ENCODE measurements around the gene TRIM65. TPM values are rescaled to one million over a fixed set of nuclear protein-coding genes. Genes with fewer than 3 reads are reported as not detected.

Gene TRIM65
- total RNA-seq, 1 experiment from 2014 or later: 23.1 TPM

GRCh38 chr17:75856062-75856756 is 40.5 kb downstream of the TRIM65 start:
- Mint-ChIP-seq H3K36me3 (ENCODE audit: insufficient read depth, unreplicated experiment) (no peaks in the 10 kb centered on the region), H3K27ac (ENCODE audit: unreplicated experiment) (no peak overlapping the region), H3K27me3 (ENCODE audit: insufficient read depth, unreplicated experiment) (no peaks in the 10 kb centered on the region), H3K9me3 (ENCODE audit: unreplicated experiment) (no peaks in the 10 kb centered on the region), H3K4me3 (ENCODE audit: unreplicated experiment) (no peak overlapping the region), H3K4me1 (ENCODE audit: low read depth, unreplicated experiment) (peaks cover 12% of the 10 kb centered on the region)
- H3K36me3 ChIP-seq (ENCODE audit: control insufficient read depth, insufficient read depth, low read length): no peaks in the 10 kb centered on the region
- ChIA-PET CTCF (interaction anchor here (0.6 to 3.0 kb wide), 12 partner anchors 10 to 200 kb away, joined by 3 to 34 read pairs (median 7); partner anchors contain the start of genes TRIM47 and TRIM65), POLR2A (interaction anchor here (1.0 to 3.2 kb wide), 6 partner anchors 40 to 215 kb away, joined by 3 to 37 read pairs (median 6); partner anchors contain the start of genes GALK1 and TRIM65)
- H3K4me3 ChIP-seq (ENCODE audit: low read depth, low read length): peak overlapping the region; percentile 85
- H3K4me1 ChIP-seq: peaks cover 6% of the 10 kb centered on the region
- BruUV-seq (replicated peaks): TSS peak; percentile 84
- intact Hi-C loops (cut with micrococcal nuclease; ENCODE audit: unreplicated experiment): no loop called here
- no peaks in the 10 kb centered on the region for H3K9me3 ChIP-seq
- peak in 1 of 2 experiments; percentile 50 for DNase-seq
- peak in 1 of 2 experiments; percentile 20 for TF ChIP-seq CTCF (IDR thresholded peaks at IDR 0.05; ENCODE audit: insufficient read depth in 1 of 2, low read depth in 1 of 2, low read length in 1 of 2, severe bottlenecking in 1 of 2, unreplicated experiment in 1 of 2)
- no peaks in the 10 kb centered on the region for H3K27me3 ChIP-seq (replicated peaks; ENCODE audit: control insufficient read depth, insufficient read depth, low read length)

- Histone ChIP-seq H3K4me1 (peaks cover 6% of the 10 kb centered on the region), H3K36me3 (ENCODE audit: control insufficient read depth, insufficient read depth, low read length) (no peaks in the 10 kb centered on the region), H3K9me3 (no peaks in the 10 kb centered on the region), H3K4me3 (ENCODE audit: low read depth, low read length) (peak within 1 kb of the TSS; percentile 85), H3K27me3 (replicated peaks; ENCODE audit: control insufficient read depth, insufficient read depth, low read length) (no peaks in the 10 kb centered on the region)
- Mint-ChIP-seq H3K27ac (ENCODE audit: unreplicated experiment) (no peak within 1 kb of the TSS), H3K9me3 (ENCODE audit: unreplicated experiment) (no peaks in the 10 kb centered on the region), H3K4me1 (ENCODE audit: low read depth, unreplicated experiment) (peaks cover 12% of the 10 kb centered on the region), H3K4me3 (ENCODE audit: unreplicated experiment) (no peak within 1 kb of the TSS), H3K27me3 (ENCODE audit: insufficient read depth, unreplicated experiment) (no peaks in the 10 kb centered on the region), H3K36me3 (ENCODE audit: insufficient read depth, unreplicated experiment) (peaks cover 5% of the 10 kb centered on the region)
- ChIA-PET CTCF (interaction anchor here (0.6 to 3.0 kb wide), 27 partner anchors 9 to 794 kb away, joined by 3 to 34 read pairs (median 6); partner anchors contain the start of genes CDK3, SMIM5, TRIM47 and TRIM65), POLR2A (interaction anchor here (0.5 to 3.2 kb wide), 21 partner anchors 10 to 385 kb away, joined by 3 to 37 read pairs (median 5); partner anchors contain the start of genes FBF1, GALK1, MRPL38 and TRIM65)
- BruUV-seq (replicated peaks): no TSS peak
- DNase-seq: peak; percentile 98 to 99
- peak in 1 of 2 experiments; percentile 11 for TF ChIP-seq CTCF (IDR thresholded peaks at IDR 0.05; ENCODE audit: insufficient read depth in 1 of 2, low read depth in 1 of 2, low read length in 1 of 2, severe bottlenecking in 1 of 2, unreplicated experiment in 1 of 2)
- intact Hi-C loops (cut with micrococcal nuclease; ENCODE audit: unreplicated experiment): loop anchor here (1.0 to 2.0 kb wide), 4 partner anchors 9 to 75 kb away; partner anchors contain the start of genes MRPL38 and UNK
Measured at GRCh38 chr17:75855310-75856061, 41.3 kb downstream of the TRIM65 start, which contains the start of gene WBP2. TSS of gene WBP2 (minus strand) at chr17:75855335. CDS start at chr17:75855297, 38 bp downstream.

- Mint-ChIP-seq H3K9me3 (ENCODE audit: unreplicated experiment) (no peaks in the 10 kb centered on the region), H3K4me3 (ENCODE audit: unreplicated experiment) (no peak overlapping the region), H3K27ac (ENCODE audit: unreplicated experiment) (no peak overlapping the region), H3K36me3 (ENCODE audit: insufficient read depth, unreplicated experiment) (peaks cover 11% of the 10 kb centered on the region), H3K27me3 (ENCODE audit: insufficient read depth, unreplicated experiment) (no peaks in the 10 kb centered on the region), H3K4me1 (ENCODE audit: low read depth, unreplicated experiment) (peaks cover 12% of the 10 kb centered on the region)
- TF ChIP-seq CTCF (IDR thresholded peaks at IDR 0.05; ENCODE audit: insufficient read depth in 1 of 2, low read depth in 1 of 2, low read length in 1 of 2, severe bottlenecking in 1 of 2, unreplicated experiment in 1 of 2): peak in 1 of 2 experiments; percentile 19
- no peaks in the 10 kb centered on the region for H3K36me3 ChIP-seq (ENCODE audit: control insufficient read depth, insufficient read depth, low read length)
- intact Hi-C loops (cut with micrococcal nuclease; ENCODE audit: unreplicated experiment): loop anchor here (1.0 to 2.0 kb wide), 4 partner anchors 9 to 75 kb away; partner anchors contain the start of genes MRPL38 and UNK
- no peaks in the 10 kb centered on the region for H3K27me3 ChIP-seq (replicated peaks; ENCODE audit: control insufficient read depth, insufficient read depth, low read length)
- DNase-seq: no peak
- CTCF ChIA-PET: interaction anchor here (0.6 to 3.0 kb wide), 24 partner anchors 9 to 794 kb away, joined by 3 to 34 read pairs (median 6); partner anchors contain the start of genes CDK3, SMIM5, TRIM47 and TRIM65
- H3K9me3 ChIP-seq: no peaks in the 10 kb centered on the region
- peaks cover 6% of the 10 kb centered on the region for H3K4me1 ChIP-seq
- POLR2A ChIA-PET: interaction anchor here (0.5 to 3.2 kb wide), 21 partner anchors 9 to 386 kb away, joined by 3 to 37 read pairs (median 5); partner anchors contain the start of genes FBF1, GALK1, MRPL38 and TRIM65
- BruUV-seq (replicated peaks): no TSS peak
- H3K4me3 ChIP-seq (ENCODE audit: low read depth, low read length): peak overlapping the region; percentile 84
Measured at GRCh38 chr17:75854881-75855309, 41.9 kb downstream of the TRIM65 start.
